CD4-positive, alpha-beta T cell treated with Interleukin-6 for 4 hours (primary cell): ENCODE data around the gene CHTF18.
"Not testable (repeated sequence)": the region's sequence is repeated elsewhere in the genome, so short reads cannot be mapped to it uniquely, and the experiment has no call there.

Experiments used
- DNase-seq: peaks from one replicate; pipeline ENCODE4 v3.0.0-alpha.2; 2020; ENCODE audit warnings: mixed read lengths

CHTF18 gene

GRCh38 chr16:788399-789126 lies at the start of gene CHTF18:
CHTF18 (plus strand) TSS chr16:788620; CDS start chr16:788685, 65 bp downstream.
- DNase-seq = peak; percentile 95

DNA sequence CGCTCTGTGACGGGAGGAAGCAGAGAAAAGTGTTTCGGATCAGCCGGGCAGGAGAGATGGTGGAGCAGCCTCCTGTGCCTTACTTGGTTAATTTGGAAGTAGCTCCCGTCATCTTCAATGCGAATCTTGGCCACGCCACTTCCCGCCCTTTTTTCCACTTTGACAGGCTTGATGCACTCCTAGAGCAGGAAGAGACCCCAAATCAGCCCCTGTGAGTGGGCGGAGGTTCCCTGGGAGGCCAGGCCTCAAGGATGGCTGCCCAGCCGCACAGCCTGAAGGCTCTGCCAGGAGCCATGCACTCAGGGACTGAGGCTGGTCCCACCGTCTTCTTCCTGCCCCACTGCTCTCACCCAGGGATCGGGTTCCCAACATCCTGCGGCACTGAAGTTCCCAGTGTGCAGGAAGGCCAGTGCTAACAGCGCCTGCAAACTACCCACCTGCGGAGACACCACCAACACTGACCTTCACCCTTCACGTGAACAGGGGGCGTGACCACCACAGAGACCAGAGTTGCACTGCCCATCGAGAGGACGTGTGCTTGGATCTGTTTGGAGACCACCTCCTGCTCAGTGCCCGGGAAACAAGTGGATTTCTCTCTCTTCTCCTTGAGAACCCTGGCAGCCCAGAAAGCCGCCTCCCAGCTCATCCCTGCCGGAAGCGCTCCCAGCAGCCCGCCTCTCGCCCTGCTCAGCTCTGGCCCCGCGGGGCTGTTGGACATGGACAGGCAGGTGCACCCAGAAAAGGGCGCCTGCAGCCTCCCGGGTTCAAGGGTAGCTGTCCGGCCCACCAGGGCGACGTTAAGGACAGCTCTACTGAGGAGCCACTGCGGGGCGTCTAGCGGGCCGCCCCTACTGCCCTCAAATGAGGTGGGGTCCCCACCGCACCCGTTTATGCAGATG lies 48.6 kb upstream of the CHTF18 start:
- no peak for DNase-seq

DNA sequence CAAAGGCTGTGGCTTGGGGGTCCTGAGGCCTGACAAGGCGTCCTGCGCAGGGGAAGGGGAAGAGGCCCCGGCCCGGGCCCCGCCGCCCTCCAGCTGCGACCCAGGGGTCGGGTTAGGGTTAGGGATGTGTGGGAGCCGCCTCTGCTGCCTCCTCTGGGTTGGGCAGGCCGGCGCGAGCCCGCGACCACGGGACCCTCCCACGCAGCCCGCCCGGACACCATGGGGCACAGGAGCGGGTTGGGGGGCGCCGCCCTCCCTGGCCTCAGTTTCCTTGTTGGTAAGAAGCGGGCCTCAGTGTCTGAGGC lies 48.0 kb upstream of the CHTF18 start:
- no peak for DNase-seq

GRCh38 chr16:740764-741505 lies 47.5 kb upstream of the CHTF18 start, which contains the start of gene CIAO3:
CIAO3 (minus strand) TSS chr16:740997; CDS start chr16:740985, 12 bp downstream.
- peak; percentile 89 for DNase-seq

DNA sequence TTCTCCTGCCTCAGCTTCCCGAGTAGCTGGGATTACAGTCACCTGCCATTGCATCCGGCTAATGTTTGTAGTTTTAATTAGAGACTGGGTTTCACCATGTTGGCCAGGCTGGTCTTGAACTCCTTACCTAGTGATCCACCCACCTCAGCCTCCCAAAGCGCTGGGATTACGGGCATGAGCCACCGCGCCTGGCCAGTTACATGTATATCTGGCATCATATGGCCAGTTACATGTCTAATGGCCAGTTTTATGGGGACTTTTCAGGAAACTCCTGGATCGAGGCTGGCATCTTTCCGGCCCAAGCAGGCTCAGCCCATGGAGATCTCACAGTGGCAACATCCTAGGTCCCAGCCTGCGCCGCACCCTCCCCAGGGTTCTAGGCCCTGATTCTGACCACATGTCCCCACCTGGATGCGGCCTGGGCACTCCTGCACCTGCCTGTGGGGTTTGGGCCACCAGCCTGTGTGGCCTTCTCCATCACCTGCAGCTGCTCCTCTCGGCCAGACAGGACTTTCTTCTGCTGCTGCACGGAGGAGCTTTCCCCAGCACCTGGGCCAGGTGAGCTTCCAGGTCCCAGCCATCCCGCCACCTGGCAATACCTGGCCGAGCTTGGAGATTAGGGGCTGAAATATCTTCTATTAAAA lies 46.3 kb upstream of the CHTF18 start:
- no peak for DNase-seq

GRCh38 chr16:742894-743293 lies 45.5 kb upstream of the CHTF18 start:
- not testable (repeated sequence) for DNase-seq

DNA sequence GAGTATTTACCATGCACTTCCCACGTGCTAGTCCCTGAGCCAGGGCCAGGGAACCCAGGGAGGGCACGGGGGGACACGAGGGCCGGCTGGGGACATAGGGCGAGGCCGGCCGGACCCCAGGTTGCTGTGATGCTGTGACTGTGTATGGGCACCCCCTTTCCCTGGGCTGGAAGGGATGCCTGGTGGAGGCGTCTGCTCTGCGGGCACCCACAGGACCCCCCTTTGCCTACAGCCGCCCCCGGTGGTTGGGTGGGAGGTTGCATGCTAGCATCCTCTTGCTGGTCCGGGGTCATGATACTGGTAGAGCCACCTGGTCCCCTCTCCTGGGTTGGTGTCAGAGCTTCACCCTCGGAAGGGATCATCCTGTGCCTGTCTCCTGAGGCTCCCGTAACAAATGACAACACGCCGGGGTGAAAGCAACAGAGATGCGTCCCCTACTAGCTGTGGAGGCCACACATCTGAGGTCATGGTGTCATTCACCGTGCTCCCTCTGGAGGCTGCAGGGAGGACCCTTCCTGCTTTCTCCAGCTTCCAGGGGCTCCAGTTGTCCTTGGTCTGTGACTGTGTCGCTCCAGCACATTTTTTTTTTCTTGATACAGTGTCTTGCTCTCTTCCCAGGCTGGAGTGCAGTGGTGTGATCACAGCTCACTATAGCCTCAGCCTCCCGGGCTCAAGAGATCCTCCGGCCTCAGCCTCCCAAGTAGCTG lies 44.5 kb upstream of the CHTF18 start:
- no peak for DNase-seq

DNA sequence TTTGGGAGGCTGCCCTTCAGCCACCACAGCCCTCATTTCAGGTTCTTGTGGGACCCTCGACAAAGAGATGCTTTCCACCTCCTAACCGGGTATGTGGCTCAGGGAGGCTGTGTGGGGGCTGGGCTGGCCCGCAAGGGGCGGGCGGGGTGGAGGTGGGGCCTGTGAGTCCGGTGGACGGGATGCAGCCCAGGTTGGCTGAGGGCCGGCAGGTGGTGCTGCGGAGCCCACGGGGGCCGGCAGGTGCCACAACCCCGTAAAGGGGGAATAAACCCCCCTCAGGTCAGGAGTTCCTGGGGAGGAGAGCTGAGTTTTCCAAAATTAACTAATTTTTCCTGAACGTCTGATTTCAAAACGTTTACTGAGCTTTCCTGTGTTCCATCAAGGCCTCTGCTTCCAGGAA lies 42.7 kb upstream of the CHTF18 start:
- peak; percentile 35 for DNase-seq

DNA sequence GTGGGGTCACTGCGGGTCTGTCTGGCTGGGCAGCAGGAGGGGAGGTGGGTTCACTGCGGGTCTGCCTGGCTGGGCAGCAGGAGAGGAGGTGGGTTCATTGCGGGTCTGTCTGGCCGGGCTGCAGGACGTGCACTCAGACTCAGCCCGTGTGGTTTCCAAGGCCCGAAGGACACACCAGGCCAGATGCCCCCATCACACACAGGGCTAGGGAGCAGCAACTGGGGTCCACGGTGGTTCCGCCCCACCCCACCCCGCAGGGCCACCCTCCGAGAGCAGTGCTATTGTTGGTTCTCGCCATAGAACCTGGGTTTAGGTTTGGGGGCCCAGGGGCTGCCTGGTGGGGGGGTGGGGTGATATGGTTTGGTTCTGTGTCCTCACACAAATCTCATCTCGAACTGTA lies 41.8 kb upstream of the CHTF18 start:
- no peak for DNase-seq

- DNase-seq = no peak
Observed at GRCh38 chr16:747978-748746, 40.3 kb upstream of the CHTF18 start.

DNA sequence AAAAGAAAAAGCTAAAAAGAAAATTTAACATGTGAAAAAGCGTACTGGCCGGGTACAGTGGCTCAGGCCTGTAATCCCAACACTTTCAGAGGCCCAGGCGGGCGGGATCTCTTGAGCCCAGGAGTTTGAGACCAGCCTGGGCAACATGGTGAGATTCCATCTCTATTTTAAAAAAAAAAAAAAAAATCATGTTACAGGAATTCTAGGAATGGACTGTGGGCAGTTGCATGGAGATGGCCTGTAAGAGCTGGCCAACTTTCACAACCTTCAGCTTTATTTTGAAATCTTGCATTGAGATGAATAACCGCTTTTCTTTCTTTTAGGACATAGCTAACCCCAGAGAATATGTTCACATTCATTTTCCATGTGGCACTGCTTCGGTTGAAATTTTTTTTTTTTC lies 39.4 kb upstream of the CHTF18 start:
- DNase-seq = no peak

DNA sequence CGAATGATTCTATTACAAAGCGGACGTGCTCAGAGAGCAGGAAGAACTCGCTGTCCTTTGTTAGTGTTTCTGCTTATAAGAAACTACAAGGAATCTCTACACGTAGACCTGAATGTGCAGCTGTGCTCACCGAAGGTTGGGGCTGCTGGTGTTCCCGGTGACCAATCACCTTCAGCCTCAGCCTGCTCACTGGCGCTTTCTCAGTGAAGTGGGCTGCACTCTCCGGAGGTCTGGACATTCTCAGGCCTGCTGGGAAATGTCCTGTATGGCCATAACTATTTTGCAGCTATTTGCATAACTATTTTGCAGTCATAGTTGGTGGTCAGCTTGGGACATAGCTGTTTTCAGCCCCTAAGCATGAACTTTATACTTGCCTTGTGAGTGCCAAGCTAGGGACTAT lies 37.9 kb upstream of the CHTF18 start:
- DNase-seq = no peak

DNA sequence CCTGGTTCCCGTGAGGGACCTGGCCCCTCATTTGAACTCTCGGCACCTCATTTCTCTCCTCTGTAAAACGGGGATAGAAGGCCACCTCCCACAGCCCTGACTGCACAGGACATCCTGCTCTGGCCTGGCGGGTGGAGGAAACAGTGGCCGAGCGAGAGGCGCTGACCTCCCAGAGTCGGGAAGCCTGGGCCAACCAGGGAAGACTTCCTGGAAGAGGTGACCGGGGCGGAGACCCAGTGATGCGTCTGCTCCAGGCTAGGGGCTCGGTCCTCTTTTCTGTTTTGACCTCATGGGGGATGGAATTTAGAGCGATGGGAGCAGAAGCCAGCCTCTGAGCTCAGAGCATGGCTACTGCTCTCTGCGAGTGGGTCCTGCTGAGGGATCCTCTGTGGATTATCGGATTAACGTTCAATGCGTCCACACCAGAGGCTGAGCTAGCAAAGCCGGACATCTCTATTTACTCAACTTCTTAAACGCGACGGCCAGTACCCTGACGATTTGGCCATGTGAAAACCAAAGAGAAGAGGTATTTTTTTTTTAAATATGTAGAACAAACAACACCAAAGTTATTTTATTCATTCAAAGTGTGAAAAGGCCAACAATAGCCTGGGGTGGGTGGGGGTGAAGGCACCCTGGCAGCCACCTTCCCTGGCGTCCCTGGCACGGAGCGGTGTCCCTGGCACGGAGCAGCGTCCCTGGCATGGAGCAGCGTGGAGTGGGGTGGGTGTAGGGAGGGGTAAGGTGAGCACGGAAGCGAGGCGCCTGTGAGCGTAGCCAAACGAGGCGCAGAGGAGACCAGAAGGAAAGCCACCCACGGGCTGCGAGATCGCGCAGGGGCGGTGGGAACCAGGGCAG lies 37.0 kb upstream of the CHTF18 start:
- DNase-seq = no peak

DNA sequence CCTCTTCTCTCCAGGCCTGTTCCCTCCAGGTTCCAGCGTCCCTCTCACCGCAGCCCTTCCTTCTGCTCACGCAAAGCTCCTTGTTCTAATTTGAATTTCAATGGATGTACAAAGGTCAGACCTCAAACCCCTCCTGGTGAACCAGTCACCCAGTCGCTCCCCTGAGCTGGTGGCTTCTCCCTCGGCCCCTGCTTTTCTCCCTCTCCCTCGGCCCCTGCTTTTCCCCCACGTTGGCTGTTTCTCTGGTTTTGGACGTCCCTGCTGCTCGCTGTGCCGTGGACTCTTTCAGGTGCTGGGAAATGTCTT lies 36.5 kb upstream of the CHTF18 start:
- no peak for DNase-seq

DNA sequence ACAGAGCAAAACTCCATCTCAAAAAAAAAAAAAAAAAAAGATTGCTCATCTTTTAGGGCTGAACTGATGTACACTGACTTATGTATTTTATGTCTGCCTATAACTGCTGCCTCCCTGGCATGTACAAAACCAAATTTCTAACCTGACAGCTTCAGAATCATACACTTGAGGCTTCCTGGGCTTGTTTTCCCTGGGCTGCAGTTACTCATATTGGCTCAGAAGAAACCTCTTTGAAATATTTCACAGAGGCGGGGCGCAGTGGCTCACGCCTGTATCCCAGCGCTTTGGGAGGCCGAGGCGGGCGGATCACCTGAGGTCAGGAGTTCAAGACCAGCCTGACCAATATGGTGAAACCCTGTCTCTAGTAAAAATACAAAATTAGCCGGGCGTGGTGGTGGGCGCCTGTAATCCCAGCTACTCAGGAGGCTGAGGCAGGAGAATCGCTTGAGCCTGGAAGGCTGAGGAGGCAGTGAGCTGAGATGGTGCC lies 34.3 kb upstream of the CHTF18 start:
- DNase-seq = not testable (repeated sequence)

- DNase-seq = no peak
Observed at GRCh38 chr16:754656-755055, 33.8 kb upstream of the CHTF18 start.

DNA sequence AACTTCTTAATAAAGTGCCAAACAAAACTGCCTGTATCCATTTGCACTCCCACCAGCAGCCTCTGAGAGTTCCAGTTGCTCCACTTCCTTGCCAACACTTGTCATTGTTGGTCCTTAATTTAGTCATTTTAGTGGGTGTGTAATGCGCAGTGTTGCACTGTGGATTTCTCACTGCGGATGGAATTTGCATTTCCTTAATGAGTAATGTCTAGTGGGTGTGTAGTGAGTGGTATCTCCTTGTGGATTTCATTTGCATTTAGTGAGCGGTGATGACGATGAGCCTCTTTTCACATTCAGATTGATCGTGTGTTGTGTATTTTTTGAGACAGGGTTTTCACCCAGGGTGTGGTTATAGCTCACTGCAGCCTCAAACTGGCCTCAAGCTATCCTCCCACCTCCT lies 32.0 kb upstream of the CHTF18 start:
- DNase-seq = no peak

GRCh38 chr16:759110-759910 lies 29.1 kb upstream of the CHTF18 start:
- DNase-seq = no peak

DNA sequence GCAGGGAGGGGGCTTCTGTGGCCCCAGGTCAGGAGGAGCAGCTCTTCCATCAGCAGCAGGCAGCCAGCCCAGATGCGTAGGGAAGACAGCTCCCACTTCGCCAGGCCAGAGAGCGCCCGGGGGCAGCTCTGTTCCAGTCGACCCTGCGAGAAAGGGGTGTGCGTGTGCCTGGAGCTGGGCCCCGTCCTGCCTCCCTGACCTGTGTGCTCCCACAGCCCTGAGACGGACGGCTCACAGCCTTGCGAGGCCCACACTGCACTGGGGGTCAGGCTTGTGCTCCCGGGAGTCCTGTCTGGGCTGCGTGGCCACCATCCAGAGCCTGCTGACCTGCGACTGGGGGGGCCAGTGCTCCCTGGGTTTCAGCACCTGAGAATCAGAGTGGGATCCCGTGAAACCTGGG lies 28.4 kb upstream of the CHTF18 start:
- no peak for DNase-seq
